GM12878 (cell line): ENCODE measurements around the gene LSP1. TPM values are rescaled to one million over a fixed set of nuclear protein-coding genes. Genes with fewer than 3 reads are reported as not detected.

Experiments
- ATAC-seq: fragments of 200-7000 bp; cut with Tn5 transposase; 3 replicates; pipeline ENCODE4 v1.9.1; 2020; ENCODE audit warnings: mild to moderate bottlenecking, moderate library complexity
- BruUV-seq: library from RNA; stranded (reverse); fragments of 400-500 nt; replicated peaks from 2 replicates; lab custom pipeline; 2021; lab: Mats Ljungman, UMichigan
- CTCF ChIA-PET: fragments of 300-600 bp; sonication (Branson Sonifier 250); formaldehyde crosslinking; extraction: SDS; loops from one replicate; lab custom pipeline; 2021; ENCODE audit warnings: inconsistent platforms; lab: Yijun Ruan, JAX
- POLR2A ChIA-PET: fragments of 350-600 bp; formaldehyde crosslinking; extraction: SDS; loops from one replicate; lab custom pipeline; 2021; ENCODE audit warnings: inconsistent platforms; lab: Charles Lee
- RAD21 ChIA-PET: fragments of 300-600 bp; sonication (Branson Sonifier 250); formaldehyde crosslinking; loops from one replicate; lab custom pipeline; 2023; ENCODE audit warnings: antibody characterized with exemption; ENCODE audit not compliant: unreplicated experiment; lab: Charles Lee
- SMC1A ChIA-PET: fragments of 300-600 bp; sonication (Branson Sonifier 250); formaldehyde crosslinking; loops from one replicate; lab custom pipeline; 2023; ENCODE audit not compliant: unreplicated experiment, uncharacterized antibody; lab: Charles Lee
- DNase-seq: peaks from one replicate; pipeline ENCODE4 v3.0.0-alpha.2; 2011; ENCODE audit warnings: low read depth, low spot score
- FAIRE-seq: peaks from 3 replicates; lab custom pipeline; 2011; peaks lifted over from hg19 to GRCh38; lab: Jason Lieb, UNC
- H2AFZ ChIP-seq: 2 replicates; pipeline ENCODE4 v1.6.0; 2011; ENCODE audit warnings: low read depth, low read length, control low read depth; ENCODE audit not compliant: control insufficient read depth
- H3K27ac ChIP-seq: 2 replicates; pipeline ENCODE4 v1.5.1; 2011; ENCODE audit warnings: control low read depth; ENCODE audit not compliant: control insufficient read depth, insufficient read depth
- H3K27me3 ChIP-seq, 2 experiments: replicated peaks in 1 of 2; 2 replicates each; pipeline versions ENCODE4 v1.6.0 to v1.6.1; 2011; ENCODE audit warnings: low read length in 1 of 2; ENCODE audit not compliant: control insufficient read depth in 2 of 2, insufficient read depth in 2 of 2
- H3K36me3 ChIP-seq, 2 experiments: 2 replicates each; pipeline ENCODE4 v1.5.1; 2011; ENCODE audit warnings: low read length in 1 of 2; ENCODE audit not compliant: control insufficient read depth in 2 of 2, insufficient read depth in 2 of 2
- H3K4me1 ChIP-seq: 2 replicates; pipeline ENCODE4 v1.6.1; 2011; ENCODE audit warnings: mild to moderate bottlenecking, low read length, moderate library complexity, mixed read lengths; ENCODE audit not compliant: control insufficient read depth, insufficient read depth
- H3K4me2 ChIP-seq: 2 replicates; pipeline ENCODE4 v1.6.0; 2011; ENCODE audit warnings: control low read depth; ENCODE audit not compliant: control insufficient read depth, insufficient read depth
- H3K4me3 ChIP-seq: fragments of 200-600 bp; sonication (generic); 2 replicates; pipeline ENCODE4 v1.5.1; 2016
- H3K79me2 ChIP-seq: 2 replicates; pipeline ENCODE4 v1.6.0; 2011; ENCODE audit warnings: low read length; ENCODE audit not compliant: control insufficient read depth, insufficient read depth
- H3K9ac ChIP-seq: 2 replicates; pipeline ENCODE4 v1.8.0; 2011; ENCODE audit warnings: low read length, control low read depth, mixed read lengths; ENCODE audit not compliant: control insufficient read depth, insufficient read depth
- H3K9me3 ChIP-seq: replicated peaks from 3 replicates; pipeline ENCODE4 v1.5.1; 2011; ENCODE audit warnings: mild to moderate bottlenecking, low read length; ENCODE audit not compliant: control insufficient read depth, insufficient read depth
- H4K20me1 ChIP-seq: 2 replicates; pipeline ENCODE4 v1.6.0; 2011; ENCODE audit not compliant: control insufficient read depth, insufficient read depth
- DPF2 ChIP-seq: fragments of 450-650 bp; IDR thresholded peaks from 2 replicates; pipeline ENCODE4 v1.6.1; 2017; ENCODE audit warnings: mild to moderate bottlenecking
- MEF2B ChIP-seq: fragments of 450-650 bp; IDR thresholded peaks from 2 replicates; pipeline ENCODE4 v1.6.1; 2018; ENCODE audit warnings: mild to moderate bottlenecking, moderate library complexity; ENCODE audit not compliant: partially characterized antibody, poor library complexity, severe bottlenecking
- WGBS: methylation state at CpG from one replicate; pipeline ENCODE4 v1.1.6; 2016; ENCODE audit warnings: low lambda C conversion rate; ENCODE audit not compliant: insufficient replicate concordance, insufficient coverage; ENCODE audit errors: missing lambda C conversion rate; 5-methylcytosine and 5-hydroxymethylcytosine counted together
- in situ Hi-C: fragments of 300-500 bp; cut with MboI; formaldehyde crosslinking; loops from 9 replicates; pipeline ENCODE4 v1.14.3; 2018; ENCODE audit warnings: mixed read lengths
- intact Hi-C: fragments of 100-400 bp; cut with micrococcal nuclease; formaldehyde crosslinking; loops from one replicate; pipeline ENCODE4 v1.14.2; 2022; ENCODE audit not compliant: unreplicated experiment
- polyA plus RNA-seq, 11 experiments: library from polyadenylated mRNA; depleted of rRNA in 4 of 11; unstranded in 6 of 11; stranded (reverse) in 5 of 11; fragments of >200 nt; fragmentation: Nextera tagmentation in 4 of 11; fragmentation: Illumina TruSeq in 1 of 11; extraction: Ambion mirVana in 4 of 11; extraction: Trizol in 1 of 11; gene quantifications; 1 replicate in 1 of 11; 2 replicates in 10 of 11; pipeline versions ENCODE4 v1.2.1 to v1.2.3, GENCODE V29; 2011 to 2016; ENCODE audit warnings: inconsistent platforms in 2 of 11, missing spikeins in 2 of 11, low read depth in 1 of 11
- total RNA-seq, 4 experiments: library from RNA; depleted of rRNA in 3 of 4; stranded (reverse); fragments of >200 nt in 3 of 4; fragmentation: Illumina TruSeq in 1 of 4; extraction: Trizol in 1 of 4; gene quantifications; 2 replicates each; pipeline versions ENCODE4 v1.2.1 to v1.2.3, GENCODE V29; 2013 to 2021
- TF ChIP-seq, protein P1 (sequence below): fragments of 450-650 bp; IDR thresholded peaks from 2 replicates; pipeline ENCODE4 v1.6.1; 2018; ENCODE audit warnings: mild to moderate bottlenecking, low read depth, moderate library complexity; ENCODE audit not compliant: partially characterized antibody
- TF ChIP-seq, protein P2 (sequence below): fragments of 450-650 bp; formaldehyde crosslinking; IDR thresholded peaks from 2 replicates; pipeline ENCODE4 v1.4.0; 2020; ENCODE audit warnings: mild to moderate bottlenecking, moderate library complexity

Gene LSP1
- total and polyA plus RNA-seq, 10 of the 15 experiments (the other 5 are each of a cell fraction or from before 2014, with no cell fraction given): 19.2 to 488 (median 369) TPM

DNA sequence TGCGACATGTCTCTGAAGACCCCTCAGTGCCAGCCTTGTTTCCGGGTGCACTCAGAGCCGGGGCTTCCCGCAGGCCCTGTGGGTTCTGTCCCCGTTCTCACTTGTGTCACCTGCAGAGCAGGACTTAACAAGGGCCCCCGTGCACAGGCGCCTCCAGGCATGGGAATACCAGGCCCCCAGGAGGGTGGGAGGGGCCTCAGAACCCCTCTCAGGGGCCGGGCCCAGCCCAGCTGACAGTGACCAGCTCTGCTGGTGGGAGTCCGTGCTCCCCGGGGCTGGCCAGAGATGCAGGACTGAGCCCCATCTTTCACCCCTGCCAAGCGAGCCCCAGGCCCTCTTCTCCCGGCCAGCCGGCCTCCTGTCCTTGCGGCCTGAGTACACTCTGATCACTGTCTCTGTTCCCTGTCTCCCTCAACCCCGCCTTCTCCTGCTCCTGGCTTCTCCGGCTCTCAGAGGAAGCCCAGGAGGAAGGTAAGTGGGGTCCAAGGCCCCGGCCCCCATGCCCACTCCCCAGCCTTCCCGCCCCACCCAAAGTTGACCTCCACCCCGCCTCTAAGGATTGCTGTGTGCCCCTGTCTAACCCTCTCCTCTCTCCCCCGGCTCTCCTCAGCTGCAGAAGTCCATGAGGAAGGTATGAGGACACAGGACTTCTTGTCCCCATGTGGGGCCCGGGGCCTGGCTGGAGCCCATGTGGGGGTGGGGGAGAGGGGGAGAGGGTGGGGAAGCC is 71.9 kb downstream of the LSP1 start:
- in situ Hi-C loops: no loop called here
- ChIA-PET RAD21 (no interaction called here), SMC1A (no interaction called here), CTCF (no interaction called here), POLR2A (no interaction called here)
- no peak overlapping the region for H3K9ac ChIP-seq
- no peak overlapping the region for H3K4me2 ChIP-seq
- H3K27ac ChIP-seq: no peak overlapping the region
- ATAC-seq: no peak
- H3K36me3 ChIP-seq: no peaks in the 10 kb centered on the region
- no TSS peak for BruUV-seq
- H3K4me1 ChIP-seq: no peaks in the 10 kb centered on the region
- H3K9me3 ChIP-seq: no peaks in the 10 kb centered on the region
- no peak overlapping the region for H2AFZ ChIP-seq
- no peak for TF ChIP-seq DPF2
- TF ChIP-seq, protein P1, sequence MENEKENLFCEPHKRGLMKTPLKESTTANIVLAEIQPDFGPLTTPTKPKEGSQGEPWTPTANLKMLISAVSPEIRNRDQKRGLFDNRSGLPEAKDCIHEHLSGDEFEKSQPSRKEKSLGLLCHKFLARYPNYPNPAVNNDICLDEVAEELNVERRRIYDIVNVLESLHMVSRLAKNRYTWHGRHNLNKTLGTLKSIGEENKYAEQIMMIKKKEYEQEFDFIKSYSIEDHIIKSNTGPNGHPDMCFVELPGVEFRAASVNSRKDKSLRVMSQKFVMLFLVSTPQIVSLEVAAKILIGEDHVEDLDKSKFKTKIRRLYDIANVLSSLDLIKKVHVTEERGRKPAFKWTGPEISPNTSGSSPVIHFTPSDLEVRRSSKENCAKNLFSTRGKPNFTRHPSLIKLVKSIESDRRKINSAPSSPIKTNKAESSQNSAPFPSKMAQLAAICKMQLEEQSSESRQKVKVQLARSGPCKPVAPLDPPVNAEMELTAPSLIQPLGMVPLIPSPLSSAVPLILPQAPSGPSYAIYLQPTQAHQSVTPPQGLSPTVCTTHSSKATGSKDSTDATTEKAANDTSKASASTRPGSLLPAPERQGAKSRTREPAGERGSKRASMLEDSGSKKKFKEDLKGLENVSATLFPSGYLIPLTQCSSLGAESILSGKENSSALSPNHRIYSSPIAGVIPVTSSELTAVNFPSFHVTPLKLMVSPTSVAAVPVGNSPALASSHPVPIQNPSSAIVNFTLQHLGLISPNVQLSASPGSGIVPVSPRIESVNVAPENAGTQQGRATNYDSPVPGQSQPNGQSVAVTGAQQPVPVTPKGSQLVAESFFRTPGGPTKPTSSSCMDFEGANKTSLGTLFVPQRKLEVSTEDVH: no peak
- TF ChIP-seq MEF2B: no peak
- TF ChIP-seq, protein P2, sequence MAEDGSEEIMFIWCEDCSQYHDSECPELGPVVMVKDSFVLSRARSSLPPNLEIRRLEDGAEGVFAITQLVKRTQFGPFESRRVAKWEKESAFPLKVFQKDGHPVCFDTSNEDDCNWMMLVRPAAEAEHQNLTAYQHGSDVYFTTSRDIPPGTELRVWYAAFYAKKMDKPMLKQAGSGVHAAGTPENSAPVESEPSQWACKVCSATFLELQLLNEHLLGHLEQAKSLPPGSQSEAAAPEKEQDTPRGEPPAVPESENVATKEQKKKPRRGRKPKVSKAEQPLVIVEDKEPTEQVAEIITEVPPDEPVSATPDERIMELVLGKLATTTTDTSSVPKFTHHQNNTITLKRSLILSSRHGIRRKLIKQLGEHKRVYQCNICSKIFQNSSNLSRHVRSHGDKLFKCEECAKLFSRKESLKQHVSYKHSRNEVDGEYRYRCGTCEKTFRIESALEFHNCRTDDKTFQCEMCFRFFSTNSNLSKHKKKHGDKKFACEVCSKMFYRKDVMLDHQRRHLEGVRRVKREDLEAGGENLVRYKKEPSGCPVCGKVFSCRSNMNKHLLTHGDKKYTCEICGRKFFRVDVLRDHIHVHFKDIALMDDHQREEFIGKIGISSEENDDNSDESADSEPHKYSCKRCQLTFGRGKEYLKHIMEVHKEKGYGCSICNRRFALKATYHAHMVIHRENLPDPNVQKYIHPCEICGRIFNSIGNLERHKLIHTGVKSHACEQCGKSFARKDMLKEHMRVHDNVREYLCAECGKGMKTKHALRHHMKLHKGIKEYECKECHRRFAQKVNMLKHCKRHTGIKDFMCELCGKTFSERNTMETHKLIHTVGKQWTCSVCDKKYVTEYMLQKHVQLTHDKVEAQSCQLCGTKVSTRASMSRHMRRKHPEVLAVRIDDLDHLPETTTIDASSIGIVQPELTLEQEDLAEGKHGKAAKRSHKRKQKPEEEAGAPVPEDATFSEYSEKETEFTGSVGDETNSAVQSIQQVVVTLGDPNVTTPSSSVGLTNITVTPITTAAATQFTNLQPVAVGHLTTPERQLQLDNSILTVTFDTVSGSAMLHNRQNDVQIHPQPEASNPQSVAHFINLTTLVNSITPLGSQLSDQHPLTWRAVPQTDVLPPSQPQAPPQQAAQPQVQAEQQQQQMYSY (CRISPR knock-in tag): no peak
- no peak for FAIRE-seq
- intact Hi-C loops: no loop called here
- WGBS: 46% methylated on average over 16 of the region's 21 CpGs
- no peak overlapping the region for H3K4me3 ChIP-seq
- H3K79me2 ChIP-seq: no peaks in the 10 kb centered on the region
- H4K20me1 ChIP-seq: no peaks in the 10 kb centered on the region
- DNase-seq: no peak
- H3K27me3 ChIP-seq: no peaks in the 10 kb centered on the region; a peak in 2 of 4 replicates
